Measurements from ENCODE around the gene NXF1. TPM values are rescaled to one million over a fixed set of nuclear protein-coding genes. Genes with fewer than 3 reads are reported as not detected.

Gene NXF1
- total and polyA plus RNA-seq, 4 donors = 17.3 to 38.3 (median 32.7) TPM

DNA sequence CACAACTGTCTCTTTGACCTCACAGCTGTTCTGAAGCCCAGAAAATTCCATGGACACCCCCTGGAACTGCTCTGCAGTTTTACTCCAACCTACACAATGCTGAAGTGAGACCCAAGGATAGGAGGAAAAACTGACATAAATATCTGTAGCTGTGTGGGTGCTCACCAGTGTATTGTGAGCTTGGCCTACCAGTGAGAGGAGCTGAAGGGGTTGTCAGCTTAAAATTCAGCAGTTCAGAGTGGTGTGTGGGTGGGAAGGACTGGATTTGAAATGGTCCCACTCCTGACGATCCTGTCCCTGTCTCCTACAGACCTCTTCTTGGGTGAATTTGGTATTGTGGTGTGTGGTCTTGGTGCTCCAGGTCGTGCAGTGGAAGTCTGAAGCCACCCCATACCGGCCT, 15.7 kb downstream of the NXF1 start:
- no peak for DNase-seq (ENCODE audit: low spot score)
- 79% methylated on average over 3 of the region's 3 CpGs for WGBS
- peaks cover 5 to 22% (median 10%) of the 10 kb centered on the region in 4 donors for H3K36me3 ChIP-seq (ENCODE audit: control insufficient read depth in 4 of 4, insufficient read depth in 3 of 4, low read depth in 1 of 4, low read length in 3 of 4)
- no peak overlapping the region for H3K4me3 ChIP-seq (ENCODE audit: low read depth in 1 of 3, low read length in 3 of 3)
- TF ChIP-seq HNF4A (conservative IDR thresholded peaks at IDR 0.05) (no peak), TAF1 (conservative IDR thresholded peaks at IDR 0.05) (no peak)
- TF ChIP-seq, protein P1, sequence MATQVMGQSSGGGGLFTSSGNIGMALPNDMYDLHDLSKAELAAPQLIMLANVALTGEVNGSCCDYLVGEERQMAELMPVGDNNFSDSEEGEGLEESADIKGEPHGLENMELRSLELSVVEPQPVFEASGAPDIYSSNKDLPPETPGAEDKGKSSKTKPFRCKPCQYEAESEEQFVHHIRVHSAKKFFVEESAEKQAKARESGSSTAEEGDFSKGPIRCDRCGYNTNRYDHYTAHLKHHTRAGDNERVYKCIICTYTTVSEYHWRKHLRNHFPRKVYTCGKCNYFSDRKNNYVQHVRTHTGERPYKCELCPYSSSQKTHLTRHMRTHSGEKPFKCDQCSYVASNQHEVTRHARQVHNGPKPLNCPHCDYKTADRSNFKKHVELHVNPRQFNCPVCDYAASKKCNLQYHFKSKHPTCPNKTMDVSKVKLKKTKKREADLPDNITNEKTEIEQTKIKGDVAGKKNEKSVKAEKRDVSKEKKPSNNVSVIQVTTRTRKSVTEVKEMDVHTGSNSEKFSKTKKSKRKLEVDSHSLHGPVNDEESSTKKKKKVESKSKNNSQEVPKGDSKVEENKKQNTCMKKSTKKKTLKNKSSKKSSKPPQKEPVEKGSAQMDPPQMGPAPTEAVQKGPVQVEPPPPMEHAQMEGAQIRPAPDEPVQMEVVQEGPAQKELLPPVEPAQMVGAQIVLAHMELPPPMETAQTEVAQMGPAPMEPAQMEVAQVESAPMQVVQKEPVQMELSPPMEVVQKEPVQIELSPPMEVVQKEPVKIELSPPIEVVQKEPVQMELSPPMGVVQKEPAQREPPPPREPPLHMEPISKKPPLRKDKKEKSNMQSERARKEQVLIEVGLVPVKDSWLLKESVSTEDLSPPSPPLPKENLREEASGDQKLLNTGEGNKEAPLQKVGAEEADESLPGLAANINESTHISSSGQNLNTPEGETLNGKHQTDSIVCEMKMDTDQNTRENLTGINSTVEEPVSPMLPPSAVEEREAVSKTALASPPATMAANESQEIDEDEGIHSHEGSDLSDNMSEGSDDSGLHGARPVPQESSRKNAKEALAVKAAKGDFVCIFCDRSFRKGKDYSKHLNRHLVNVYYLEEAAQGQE (IDR thresholded peaks at IDR 0.05) = no peak
- TF ChIP-seq, protein P2, sequence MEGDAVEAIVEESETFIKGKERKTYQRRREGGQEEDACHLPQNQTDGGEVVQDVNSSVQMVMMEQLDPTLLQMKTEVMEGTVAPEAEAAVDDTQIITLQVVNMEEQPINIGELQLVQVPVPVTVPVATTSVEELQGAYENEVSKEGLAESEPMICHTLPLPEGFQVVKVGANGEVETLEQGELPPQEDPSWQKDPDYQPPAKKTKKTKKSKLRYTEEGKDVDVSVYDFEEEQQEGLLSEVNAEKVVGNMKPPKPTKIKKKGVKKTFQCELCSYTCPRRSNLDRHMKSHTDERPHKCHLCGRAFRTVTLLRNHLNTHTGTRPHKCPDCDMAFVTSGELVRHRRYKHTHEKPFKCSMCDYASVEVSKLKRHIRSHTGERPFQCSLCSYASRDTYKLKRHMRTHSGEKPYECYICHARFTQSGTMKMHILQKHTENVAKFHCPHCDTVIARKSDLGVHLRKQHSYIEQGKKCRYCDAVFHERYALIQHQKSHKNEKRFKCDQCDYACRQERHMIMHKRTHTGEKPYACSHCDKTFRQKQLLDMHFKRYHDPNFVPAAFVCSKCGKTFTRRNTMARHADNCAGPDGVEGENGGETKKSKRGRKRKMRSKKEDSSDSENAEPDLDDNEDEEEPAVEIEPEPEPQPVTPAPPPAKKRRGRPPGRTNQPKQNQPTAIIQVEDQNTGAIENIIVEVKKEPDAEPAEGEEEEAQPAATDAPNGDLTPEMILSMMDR (IDR thresholded peaks at IDR 0.05; ENCODE audit: low read depth, low read length, missing input control) = no peak
- H3K4me1 ChIP-seq (ENCODE audit: control insufficient read depth in 4 of 4, insufficient read depth in 4 of 4, low read length in 3 of 4) = peaks cover 2 to 50% (median 42%) of the 10 kb centered on the region in 4 donors
- no peaks in the 10 kb centered on the region for H3K9me3 ChIP-seq (ENCODE audit: control insufficient read depth in 4 of 4, low read length in 3 of 4)
- no peaks in the 10 kb centered on the region for H3K27me3 ChIP-seq (ENCODE audit: control insufficient read depth in 4 of 4, insufficient read depth in 4 of 4, low read length in 3 of 4)
- no peak overlapping the region for H3K27ac ChIP-seq (ENCODE audit: low read depth in 1 of 2, low read length in 2 of 2)
- no peak overlapping the region for H3K9ac ChIP-seq (ENCODE audit: low read depth in 1 of 2, low read length in 2 of 2)

DNA sequence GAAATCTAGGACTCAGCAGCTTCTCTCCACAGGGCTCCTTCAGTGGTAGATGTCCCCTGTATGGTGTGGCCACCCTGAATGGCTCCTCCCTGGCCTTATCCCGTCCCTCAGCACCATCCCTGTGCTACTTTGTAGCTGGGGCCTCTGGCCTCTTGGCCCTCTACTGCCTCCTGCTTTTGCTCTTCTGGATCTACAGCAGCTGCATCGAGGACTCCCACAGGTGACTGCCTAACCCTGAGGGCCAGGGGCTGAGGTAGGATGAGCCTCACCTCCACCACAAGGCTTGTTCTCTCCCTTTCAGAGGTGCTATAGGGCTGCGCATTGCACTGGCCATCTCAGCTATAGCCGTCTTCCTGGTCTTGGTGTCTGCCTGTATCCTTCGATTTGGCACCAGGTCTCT, 16.2 kb downstream of the NXF1 start:
- no peak for TF ChIP-seq EGR1 (IDR thresholded peaks at IDR 0.05; ENCODE audit: low read depth in 2 of 2)
- TF ChIP-seq TAF1 (conservative IDR thresholded peaks at IDR 0.05) = no peak
- TF ChIP-seq, protein P2 (IDR thresholded peaks at IDR 0.05; ENCODE audit: low read depth, low read length, missing input control) = no peak
- TF ChIP-seq RAD21 (IDR thresholded peaks at IDR 0.05) = no peak
- no peak for TF ChIP-seq NR2F2 (IDR thresholded peaks at IDR 0.05)
- no peak for TF ChIP-seq SP1 (IDR thresholded peaks at IDR 0.05)
- no peak for TF ChIP-seq GABPA (IDR thresholded peaks at IDR 0.05 in 1 of 2, conservative IDR thresholded peaks at IDR 0.05 in 1 of 2)
- TF ChIP-seq, protein P3, sequence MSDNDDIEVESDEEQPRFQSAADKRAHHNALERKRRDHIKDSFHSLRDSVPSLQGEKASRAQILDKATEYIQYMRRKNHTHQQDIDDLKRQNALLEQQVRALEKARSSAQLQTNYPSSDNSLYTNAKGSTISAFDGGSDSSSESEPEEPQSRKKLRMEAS (IDR thresholded peaks at IDR 0.05) = no peak
- no peak for TF ChIP-seq HNF4A (conservative IDR thresholded peaks at IDR 0.05)
- no peak for TF ChIP-seq HNF4G (IDR thresholded peaks at IDR 0.05)
- Histone ChIP-seq H3K36me3 (ENCODE audit: control insufficient read depth in 4 of 4, insufficient read depth in 3 of 4, low read depth in 1 of 4, low read length in 3 of 4) (peaks cover 2 to 16% (median 6%) of the 10 kb centered on the region in 4 donors), H3K4me1 (ENCODE audit: control insufficient read depth in 4 of 4, insufficient read depth in 4 of 4, low read length in 3 of 4) (peaks cover 2 to 50% (median 42%) of the 10 kb centered on the region in 4 donors), H3K27ac (ENCODE audit: low read depth in 1 of 2, low read length in 2 of 2) (no peak overlapping the region), H3K9ac (ENCODE audit: low read depth in 1 of 2, low read length in 2 of 2) (no peak overlapping the region), H3K4me3 (ENCODE audit: low read depth in 1 of 3, low read length in 3 of 3) (no peak overlapping the region), H3K27me3 (ENCODE audit: control insufficient read depth in 4 of 4, insufficient read depth in 4 of 4, low read length in 3 of 4) (no peaks in the 10 kb centered on the region), H3K9me3 (ENCODE audit: control insufficient read depth in 4 of 4, low read length in 3 of 4) (no peaks in the 10 kb centered on the region)
- DNase-seq (ENCODE audit: low spot score) = no peak
- WGBS = 81% methylated on average over 5 of the region's 5 CpGs

Data from liver (tissue), 9 donors.